Activated CD4-positive, CD25-positive, alpha-beta regulatory T cell treated with anti-CD3 and anti-CD28 coated beads, Interleukin-2, amount 50 U/mL, for 24 hours (primary cell): Measurements from ENCODE around the gene SERPINA1.
"Not testable (repeated sequence)": the region's sequence is repeated elsewhere in the genome, so short reads cannot be mapped to it uniquely, and the experiment has no call there.

Source experiments
- ATAC-seq, 2 donors: fragments of 150-1000 bp; cut with Tn5 transposase; one replicate each; pipeline ENCODE4 v1.10.0; 2021; ENCODE audit warnings: mild to moderate bottlenecking in 1 of 2, moderate library complexity in 1 of 2

SERPINA1 gene

GRCh38 chr14:94368956-94369355, 19.4 kb downstream of the SERPINA1 start:
- no peak for ATAC-seq

GRCh38 chr14:94368243-94368590, 20.2 kb downstream of the SERPINA1 start:
- ATAC-seq = no peak

DNA sequence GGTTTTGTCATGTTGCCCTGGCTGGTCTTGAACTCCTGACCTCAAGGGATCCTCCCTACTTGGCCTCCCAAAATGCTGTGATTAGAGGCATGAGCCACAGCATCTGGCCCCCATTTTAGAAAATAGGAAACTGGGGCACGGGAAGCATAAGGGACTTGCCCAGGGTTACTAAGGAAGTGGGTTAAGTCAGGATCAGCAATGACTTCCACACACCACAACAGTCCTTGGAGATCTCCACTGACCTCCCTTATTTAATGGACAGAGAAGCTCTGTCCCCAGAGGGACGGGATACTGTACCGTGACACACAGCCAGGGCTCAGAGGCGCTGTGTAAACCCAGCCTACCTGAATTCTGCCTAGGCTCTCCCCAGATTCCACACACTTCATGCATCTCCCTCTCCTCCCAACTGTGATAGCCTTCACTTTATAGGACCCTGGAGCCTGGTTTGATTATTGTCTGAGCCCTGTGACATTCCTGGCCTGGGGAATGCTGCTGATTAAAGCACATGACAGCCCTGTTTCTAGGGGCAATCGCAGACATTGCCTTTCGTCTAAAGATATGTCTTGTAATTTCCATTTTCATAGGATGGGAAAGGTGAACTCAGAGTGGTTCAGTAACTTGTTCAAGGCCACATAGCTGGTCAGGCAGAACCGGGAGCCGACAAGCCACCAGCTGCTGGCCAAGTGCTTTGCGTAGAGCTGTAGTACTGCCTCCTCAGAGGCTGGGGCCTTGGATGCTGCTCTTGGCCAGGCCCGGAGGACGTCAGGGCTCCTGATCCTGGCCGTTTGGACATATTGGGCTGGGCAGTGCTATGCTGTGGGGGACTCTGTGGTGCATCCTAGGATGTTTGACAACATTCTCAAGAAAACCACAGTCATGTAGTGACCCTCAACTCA, 20.8 kb downstream of the SERPINA1 start:
- no peak for ATAC-seq

GRCh38 chr14:94366146-94366915, 22.1 kb downstream of the SERPINA1 start, which contains the start of gene SERPINA2:
SERPINA2 (minus strand) TSS chr14:94366698.
- no peak for ATAC-seq

DNA sequence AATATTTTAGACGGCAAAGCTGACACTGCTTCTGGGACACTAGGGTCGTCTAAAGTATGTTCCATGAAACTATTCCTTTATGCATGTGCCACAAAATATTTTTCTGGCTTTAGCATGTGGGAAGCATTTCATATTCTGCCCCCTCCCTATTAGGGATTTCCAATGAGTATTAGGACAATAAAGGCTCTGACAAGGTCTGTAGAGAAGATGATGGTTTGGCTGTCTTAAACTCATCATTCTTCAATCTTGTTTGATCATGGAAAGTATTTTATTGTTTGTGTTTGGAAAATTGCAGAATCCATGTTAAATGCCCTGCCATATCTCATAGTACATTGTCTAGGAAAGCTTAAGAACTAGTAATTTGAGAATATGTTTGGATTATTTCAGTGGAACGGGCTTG, 22.8 kb downstream of the SERPINA1 start:
- no peak for ATAC-seq

- no peak for ATAC-seq
Observed at GRCh38 chr14:94364964-94365363, 23.4 kb downstream of the SERPINA1 start.

DNA sequence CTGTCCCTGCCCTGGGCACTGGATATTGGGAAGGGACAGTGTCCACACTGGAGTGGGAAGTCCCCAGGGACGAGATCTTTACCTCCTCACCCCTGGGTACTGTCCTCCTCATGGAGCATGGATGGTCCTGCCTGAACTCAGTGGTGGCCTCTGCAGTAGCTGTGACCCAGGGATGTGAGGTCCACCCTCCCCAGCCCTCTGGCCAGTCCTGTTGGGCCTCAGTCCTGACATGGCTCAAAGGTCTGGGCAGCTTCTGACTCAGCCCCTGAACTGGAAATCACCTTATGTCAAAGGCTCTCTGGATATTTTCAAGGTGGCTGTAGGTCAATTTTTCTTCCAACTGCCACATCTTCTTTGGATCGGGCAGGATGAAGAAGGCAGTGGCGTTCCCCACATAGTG, 24.4 kb downstream of the SERPINA1 start:
- ATAC-seq = peak; percentile 10 to 37

- no peak for ATAC-seq
Observed at GRCh38 chr14:94363151-94363624, 25.2 kb downstream of the SERPINA1 start.

DNA sequence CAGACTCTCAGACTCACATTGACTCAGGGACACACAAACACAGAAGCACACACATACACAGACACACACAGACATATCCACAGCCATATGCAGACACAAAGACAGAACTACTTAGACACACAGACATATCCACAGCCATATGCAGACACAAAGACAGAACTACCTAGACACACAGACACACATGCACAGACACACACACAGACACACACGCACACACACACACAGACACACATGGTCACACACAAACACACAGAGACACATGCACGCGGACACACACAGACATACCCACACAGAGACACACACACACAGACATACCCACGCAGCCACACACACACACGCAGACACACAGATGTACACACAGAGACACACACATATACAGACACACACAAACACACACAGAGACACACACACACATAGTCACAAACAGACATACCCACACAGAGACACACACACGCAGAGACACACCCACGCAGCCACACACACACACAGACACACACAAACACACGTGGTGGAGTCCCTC, 25.7 kb downstream of the SERPINA1 start:
- no peak for ATAC-seq

DNA sequence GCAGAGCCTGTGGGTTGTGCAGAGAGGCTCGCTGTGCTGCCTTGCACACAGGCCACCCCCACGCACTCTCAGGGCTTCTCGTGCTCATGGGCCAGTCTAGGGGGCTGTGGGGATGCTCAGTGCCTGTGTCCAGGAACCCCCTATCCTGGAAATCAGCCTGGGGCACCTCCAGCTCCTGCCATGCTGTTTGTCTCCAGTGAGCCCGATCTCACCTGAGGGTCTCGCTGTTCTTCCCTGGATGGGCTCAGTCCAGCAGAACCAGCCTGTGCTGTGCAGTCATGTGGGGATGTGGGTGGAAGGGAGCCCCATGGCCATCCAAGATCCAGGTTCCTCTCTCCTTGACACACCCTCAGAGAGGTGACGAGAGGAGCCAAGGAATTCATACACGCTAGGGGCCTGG, 26.7 kb downstream of the SERPINA1 start:
- no peak for ATAC-seq

GRCh38 chr14:94360945-94361565, 27.3 kb downstream of the SERPINA1 start:
- no peak for ATAC-seq

DNA sequence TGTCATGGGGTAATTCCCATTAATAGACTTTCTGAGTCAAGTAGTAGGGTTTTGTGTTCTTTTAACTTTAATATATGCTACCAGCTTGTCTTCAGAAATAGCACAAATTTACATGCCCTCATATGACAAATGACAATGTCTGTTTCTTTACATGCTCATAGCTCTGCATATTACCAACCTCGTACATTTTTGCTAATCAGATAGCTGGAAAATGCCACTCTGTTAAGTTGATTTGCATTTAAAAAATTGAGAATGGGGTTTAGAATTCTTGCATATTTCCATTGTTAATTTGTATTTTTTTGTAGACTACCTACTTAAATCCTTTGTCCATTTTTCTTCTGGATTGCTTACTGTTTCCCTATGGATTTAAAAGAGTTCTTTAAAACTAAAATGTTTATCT, 31.2 kb downstream of the SERPINA1 start:
- no peak for ATAC-seq

DNA sequence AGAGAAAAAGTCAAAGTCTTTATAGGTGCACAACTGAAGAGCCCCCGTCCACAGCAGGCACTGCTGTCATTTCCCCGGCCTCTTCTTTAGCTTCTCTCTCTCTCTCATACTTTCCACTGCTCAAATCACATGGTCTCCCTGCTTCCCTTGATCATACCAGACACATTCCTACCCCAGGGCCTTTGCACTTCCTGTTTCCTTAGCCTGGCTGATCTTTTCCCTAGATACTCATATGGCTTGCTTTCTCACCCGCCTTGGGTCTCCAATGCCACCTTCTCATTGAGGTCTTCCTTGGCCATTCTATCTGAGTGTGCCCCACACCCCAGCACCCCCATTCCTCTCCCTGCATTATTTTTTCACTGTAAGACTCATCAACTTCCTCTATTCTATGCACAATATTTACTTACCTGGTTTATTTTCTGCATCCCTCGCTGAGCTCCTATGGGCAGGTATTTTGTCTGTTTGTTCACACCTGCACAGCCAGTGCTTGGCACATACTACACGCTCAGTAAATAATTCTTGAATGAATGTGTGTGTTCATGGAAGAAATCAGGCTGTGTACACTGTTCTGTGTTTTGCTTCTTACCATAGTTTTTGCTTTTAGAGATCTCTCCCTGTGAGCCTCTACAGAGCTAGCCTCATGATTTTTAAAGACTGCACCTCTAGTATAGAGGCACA, 31.9 kb downstream of the SERPINA1 start:
- no peak for ATAC-seq

- no peak for ATAC-seq
Observed at GRCh38 chr14:94355191-94355794, 33.1 kb downstream of the SERPINA1 start.

DNA sequence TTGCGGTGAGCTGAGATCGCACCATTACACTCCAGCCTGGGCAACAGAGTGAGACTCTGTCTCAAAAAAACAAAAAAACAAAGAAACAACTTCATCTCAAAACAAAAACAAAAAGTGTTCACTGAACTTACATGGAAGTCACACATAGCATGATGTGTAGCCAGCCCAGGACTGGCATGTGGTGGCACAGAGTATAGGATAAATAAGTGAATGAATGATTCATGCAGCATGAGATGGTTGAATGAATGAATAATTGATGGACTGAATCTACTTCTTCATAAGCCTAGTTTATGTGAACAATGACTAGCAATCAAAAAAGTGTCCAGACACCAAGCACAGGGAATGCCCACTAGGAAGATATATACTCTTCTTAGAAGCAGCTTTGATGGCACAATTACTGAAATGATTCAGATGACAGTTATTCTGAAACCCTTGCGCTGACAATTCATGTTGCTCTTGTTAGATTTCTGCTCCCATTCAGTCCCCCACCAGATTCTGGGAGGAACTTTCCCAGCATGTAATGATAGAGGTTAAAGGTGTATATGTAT, 33.7 kb downstream of the SERPINA1 start:
- no peak for ATAC-seq

GRCh38 chr14:94354190-94354589, 34.2 kb downstream of the SERPINA1 start:
- not testable (repeated sequence) for ATAC-seq

GRCh38 chr14:94349276-94349675, 39.1 kb downstream of the SERPINA1 start:
- ATAC-seq = no peak

DNA sequence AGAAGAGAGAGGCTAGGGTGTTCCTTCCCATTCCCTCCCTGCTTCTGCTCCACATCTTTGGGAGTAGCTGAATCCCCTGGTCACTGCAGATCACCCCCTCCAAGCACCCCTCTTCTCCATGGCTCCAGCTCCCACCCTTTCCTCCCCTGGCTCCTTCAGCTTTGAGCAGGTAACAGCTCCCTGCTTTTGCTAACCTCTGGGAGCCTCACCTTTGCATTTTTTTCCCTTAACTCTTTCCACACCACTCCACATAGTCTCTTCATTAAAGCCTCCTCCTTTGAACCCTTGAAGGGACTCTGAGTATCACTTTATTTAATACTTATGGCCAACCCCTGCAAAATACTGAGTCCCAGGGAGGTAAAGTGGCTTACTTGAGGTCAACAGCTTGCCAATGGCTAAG, 39.6 kb downstream of the SERPINA1 start:
- no peak for ATAC-seq

GRCh38 chr14:94346841-94347240, 41.6 kb downstream of the SERPINA1 start:
- ATAC-seq = no peak

DNA sequence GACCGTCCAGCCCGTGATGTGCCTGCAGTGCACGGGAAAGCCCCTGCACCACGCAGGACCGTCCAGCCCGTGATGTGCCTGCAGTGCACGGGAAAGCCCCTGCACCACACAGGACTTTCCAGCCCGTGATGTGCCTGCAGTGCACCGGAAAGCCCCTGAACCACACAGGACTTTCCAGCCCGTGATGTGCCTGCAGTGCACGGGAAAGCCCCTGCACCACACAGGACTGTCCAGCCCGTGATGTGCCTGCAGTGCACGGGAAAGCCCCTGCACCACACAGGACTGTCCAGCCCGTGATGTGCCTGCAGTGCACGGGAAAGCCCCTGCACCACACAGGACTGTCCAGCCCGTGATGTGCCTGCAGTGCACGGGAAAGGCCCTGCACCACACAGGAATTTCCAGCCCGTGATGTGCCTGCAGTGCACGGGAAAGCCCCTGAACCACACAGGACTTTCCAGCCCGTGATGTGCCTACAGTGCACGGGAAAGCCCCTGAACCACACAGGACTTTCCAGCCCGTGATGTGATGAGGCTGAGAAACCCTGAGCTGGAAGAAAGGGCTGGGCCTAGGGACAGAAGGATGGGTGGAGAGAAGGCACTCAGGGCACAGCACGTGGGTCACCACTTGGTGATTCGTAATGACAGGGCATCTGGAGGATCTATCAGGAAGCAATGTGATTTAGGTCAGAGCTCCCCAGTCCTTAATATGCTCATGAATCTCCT, 42.2 kb downstream of the SERPINA1 start:
- peak; percentile 69 to 79 for ATAC-seq
